Spleen (tissue), 11 donors: ENCODE measurements around the gene ROGDI. TPM values are rescaled to one million over a fixed set of nuclear protein-coding genes. Genes with fewer than 3 reads are reported as not detected.

Experiments used
- DNase-seq: peaks from one replicate; pipeline ENCODE4 v3.0.0-alpha.2; 2020
- H3K27ac ChIP-seq, 8 donors: fragments of 200-600 bp; sonication (generic) in 7 of 8; 1 replicate in 4 of 8; 2 replicates in 4 of 8; pipeline versions ENCODE4 v1.5.0 to v1.8.0; 2016 to 2021; ENCODE audit warnings: inconsistent platforms in 4 of 8, mild to moderate bottlenecking in 4 of 8, moderate library complexity in 1 of 8
- H3K27me3 ChIP-seq, 7 donors: fragments of 200-600 bp; sonication (generic) in 6 of 7; replicated peaks in 1 of 7; 1 replicate in 4 of 7; 2 replicates in 3 of 7; pipeline versions ENCODE4 v1.5.0 to v1.8.0; 2016 to 2021; ENCODE audit warnings: inconsistent platforms in 3 of 7, mild to moderate bottlenecking in 1 of 7
- H3K36me3 ChIP-seq, 6 donors: fragments of 200-600 bp; sonication (generic) in 5 of 6; 1 replicate in 4 of 6; 2 replicates in 2 of 6; pipeline versions ENCODE4 v1.5.0 to v1.8.0; 2016 to 2021; ENCODE audit warnings: inconsistent platforms in 2 of 6
- H3K4me1 ChIP-seq, 6 donors: fragments of 200-600 bp; sonication (generic) in 5 of 6; 1 replicate in 3 of 6; 2 replicates in 3 of 6; pipeline versions ENCODE4 v1.5.0 to v1.8.0; 2016 to 2021; ENCODE audit warnings: inconsistent platforms in 3 of 6
- H3K4me3 ChIP-seq, 8 donors: fragments of 200-600 bp; sonication (generic) in 7 of 8; 1 replicate in 4 of 8; 2 replicates in 4 of 8; pipeline versions ENCODE4 v1.5.0 to v1.8.0; 2016 to 2021; ENCODE audit warnings: inconsistent platforms in 4 of 8, mild to moderate bottlenecking in 4 of 8, moderate library complexity in 2 of 8
- H3K9me3 ChIP-seq, 8 donors: fragments of 200-600 bp; sonication (generic) in 7 of 8; 1 replicate in 4 of 8; 2 replicates in 4 of 8; pipeline versions ENCODE4 v1.5.0 to v1.8.0; 2016 to 2021; ENCODE audit warnings: inconsistent platforms in 4 of 8
- CTCF ChIP-seq, 11 experiments: fragments of 200-600 bp in 7 of 11; fragments of 450-650 bp in 4 of 11; sonication (generic) in 4 of 11; IDR thresholded peaks in 8 of 11; conservative IDR thresholded peaks in 3 of 11; 1 replicate in 7 of 11; 2 replicates in 4 of 11; pipeline versions ENCODE4 v1.4.0 to v1.8.0; 2016 to 2021; ENCODE audit warnings: antibody characterized with exemption in 11 of 11, inconsistent platforms in 4 of 11, mild to moderate bottlenecking in 1 of 11
- POLR2A ChIP-seq, 3 donors: fragments of 450-650 bp; IDR thresholded peaks; one replicate each; pipeline ENCODE4 v1.5.1; 2017; ENCODE audit warnings: antibody characterized with exemption in 3 of 3, mild to moderate bottlenecking in 1 of 3
- POLR2AphosphoS5 ChIP-seq, 3 donors: sonication (generic); formaldehyde crosslinking; IDR thresholded peaks; one replicate each; pipeline ENCODE4 v1.5.1; 2017; ENCODE audit warnings: antibody characterized with exemption in 3 of 3
- WGBS, 5 donors: extraction: QIAGEN DNeasy Blood & Tissue Kit in 3 of 5; methylation state at CpG; one replicate each; pipeline versions ENCODE4 v1.1.5 to v1.1.7; 2013 to 2018; 5-methylcytosine and 5-hydroxymethylcytosine counted together
- intact Hi-C: fragments of 100-400 bp; cut with DNase I; formaldehyde crosslinking; loops from one replicate; pipeline ENCODE4 v1.15.0; 2023; ENCODE audit warnings: low total_unique reads
- polyA plus RNA-seq, 3 donors: library from polyadenylated mRNA; stranded (reverse); fragments of 200-250 nt; gene quantifications; one replicate each; pipeline ENCODE4 v1.2.1, GENCODE V29; 2013
- total RNA-seq, 7 donors: library from RNA; depleted of rRNA in 3 of 7; stranded (reverse); fragments of >200 nt in 3 of 7; fragmentation: NEBNext Ultra II Directional in 4 of 7; extraction: Animal tissue kit (Norgen Biotek cat#: 25700) in 4 of 7; gene quantifications; one replicate each; pipeline versions ENCODE4 v1.1.0 to v1.2.1, GENCODE V29; 2016 to 2021
- donor health status: healthy with polysubstance abuse.
- donor health status: DM: no; HTN: no; CAD: no; lungs with moderate emphysema.
- donor health status: DM: no; HTN: no; CAD: no.
- donor health status: Bipolar disorder and iron deficiency.
- donor health status: healthy.
- donor health status: DM: no; HTN: no; CAD: no.
- donor health status: DM: yes; HTN: yes; CAD: no.

Gene ROGDI
- total and polyA plus RNA-seq, 10 donors: 24.6 to 47.5 (median 31.9) TPM

GRCh38 chr16:4790261-4790660 lies 12.2 kb downstream of the ROGDI start:
- H3K9me3 ChIP-seq: no peaks in the 10 kb centered on the region
- intact Hi-C loops: no loop called here
- no peak overlapping the region for H3K4me3 ChIP-seq
- no peak for TF ChIP-seq POLR2A (IDR thresholded peaks at IDR 0.05)
- TF ChIP-seq CTCF (IDR thresholded peaks at IDR 0.05 in 8 of 11, conservative IDR thresholded peaks at IDR 0.05 in 3 of 11): no peak
- no peak for TF ChIP-seq POLR2AphosphoS5 (IDR thresholded peaks at IDR 0.05)
- H3K27ac ChIP-seq: no peak overlapping the region
- no peaks in the 10 kb centered on the region for H3K27me3 ChIP-seq
- DNase-seq: no peak
- H3K4me1 ChIP-seq: no peaks in the 10 kb centered on the region
- WGBS, 5 donors: 77 to 89% (median 83%) methylated on average over 10 of the region's 10 CpGs
- peaks cover 0 to 7% (median 0%) of the 10 kb centered on the region in 6 donors for H3K36me3 ChIP-seq

- Histone ChIP-seq H3K27ac (no peak overlapping the region), H3K4me1 (no peaks in the 10 kb centered on the region), H3K9me3 (no peaks in the 10 kb centered on the region), H3K27me3 (no peaks in the 10 kb centered on the region), H3K4me3 (no peak overlapping the region), H3K36me3 (no peaks in the 10 kb centered on the region)
- 87 to 95% (median 94%) methylated on average over 7 of the region's 7 CpGs for WGBS, 5 donors
- TF ChIP-seq POLR2AphosphoS5 (IDR thresholded peaks at IDR 0.05): no peak
- intact Hi-C loops: no loop called here
- DNase-seq: no peak
Measured at GRCh38 chr16:4788910-4789309, 13.5 kb downstream of the ROGDI start.

GRCh38 chr16:4788489-4788889 lies 13.9 kb downstream of the ROGDI start:
- Histone ChIP-seq H3K4me1 (no peaks in the 10 kb centered on the region), H3K27ac (no peak overlapping the region), H3K9me3 (no peaks in the 10 kb centered on the region), H3K4me3 (no peak overlapping the region), H3K27me3 (no peaks in the 10 kb centered on the region), H3K36me3 (no peaks in the 10 kb centered on the region)
- no peak for DNase-seq
- intact Hi-C loops: no loop called here
- 79 to 84% (median 83%) methylated on average over 7 to 9 of the region's 9 CpGs for WGBS, 5 donors
- TF ChIP-seq POLR2A (IDR thresholded peaks at IDR 0.05) (no peak), CTCF (IDR thresholded peaks at IDR 0.05 in 8 of 11, conservative IDR thresholded peaks at IDR 0.05 in 3 of 11) (no peak), POLR2AphosphoS5 (IDR thresholded peaks at IDR 0.05) (no peak)

- Histone ChIP-seq H3K4me1 (no peaks in the 10 kb centered on the region), H3K36me3 (no peaks in the 10 kb centered on the region), H3K27me3 (no peaks in the 10 kb centered on the region), H3K9me3 (no peaks in the 10 kb centered on the region), H3K4me3 (no peak within 1 kb of the TSS), H3K27ac (no peak within 1 kb of the TSS)
- DNase-seq: no peak
- TF ChIP-seq POLR2AphosphoS5 (IDR thresholded peaks at IDR 0.05) (no peak), CTCF (IDR thresholded peaks at IDR 0.05 in 8 of 11, conservative IDR thresholded peaks at IDR 0.05 in 3 of 11) (no peak), POLR2A (IDR thresholded peaks at IDR 0.05) (no peak)
- intact Hi-C loops: no loop called here
- 74 to 85% (median 77%) methylated on average over 12 to 14 of the region's 14 CpGs for WGBS, 5 donors
Measured at GRCh38 chr16:4787627-4788482, 14.6 kb downstream of the ROGDI start, which contains the start of gene SEPTIN12. Gene SEPTIN12 (minus strand): TSS chr16:4788345. CDS start chr16:4787645, 700 bp downstream.
